GM12801 (cell line): ENCODE measurements around the gene CADM3.

Source experiments
- TF ChIP-seq, protein P1 (sequence below): IDR thresholded peaks from one replicate; pipeline ENCODE4 v1.5.1; 2011; ENCODE audit warnings: control low read depth; ENCODE audit not compliant: insufficient read length; ENCODE audit errors: extremely low read depth

Gene CADM3

DNA sequence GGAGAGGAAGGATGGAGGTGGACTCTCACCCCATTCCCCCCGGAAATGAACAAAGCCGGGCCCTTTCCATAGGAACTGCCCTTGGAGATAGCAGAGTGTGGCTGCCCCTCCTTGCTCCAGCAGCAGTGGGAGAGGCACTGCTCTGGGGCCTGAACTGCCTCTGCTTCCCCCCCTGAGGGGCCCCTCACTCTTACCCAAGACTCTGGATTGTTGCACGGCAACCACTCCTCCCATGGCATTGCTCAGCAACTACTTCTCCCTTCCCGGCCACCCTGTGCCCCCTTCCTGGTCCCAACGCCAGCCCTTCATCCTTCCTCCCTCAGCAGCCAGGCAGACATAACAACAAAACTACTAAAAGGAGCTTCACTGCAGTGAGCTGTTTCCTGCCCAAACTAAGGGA is 30.2 kb downstream of the CADM3 start:
- TF ChIP-seq, protein P1, sequence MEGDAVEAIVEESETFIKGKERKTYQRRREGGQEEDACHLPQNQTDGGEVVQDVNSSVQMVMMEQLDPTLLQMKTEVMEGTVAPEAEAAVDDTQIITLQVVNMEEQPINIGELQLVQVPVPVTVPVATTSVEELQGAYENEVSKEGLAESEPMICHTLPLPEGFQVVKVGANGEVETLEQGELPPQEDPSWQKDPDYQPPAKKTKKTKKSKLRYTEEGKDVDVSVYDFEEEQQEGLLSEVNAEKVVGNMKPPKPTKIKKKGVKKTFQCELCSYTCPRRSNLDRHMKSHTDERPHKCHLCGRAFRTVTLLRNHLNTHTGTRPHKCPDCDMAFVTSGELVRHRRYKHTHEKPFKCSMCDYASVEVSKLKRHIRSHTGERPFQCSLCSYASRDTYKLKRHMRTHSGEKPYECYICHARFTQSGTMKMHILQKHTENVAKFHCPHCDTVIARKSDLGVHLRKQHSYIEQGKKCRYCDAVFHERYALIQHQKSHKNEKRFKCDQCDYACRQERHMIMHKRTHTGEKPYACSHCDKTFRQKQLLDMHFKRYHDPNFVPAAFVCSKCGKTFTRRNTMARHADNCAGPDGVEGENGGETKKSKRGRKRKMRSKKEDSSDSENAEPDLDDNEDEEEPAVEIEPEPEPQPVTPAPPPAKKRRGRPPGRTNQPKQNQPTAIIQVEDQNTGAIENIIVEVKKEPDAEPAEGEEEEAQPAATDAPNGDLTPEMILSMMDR = no peak

GRCh38 chr1:159203610-159204009 is 32.2 kb downstream of the CADM3 start:
- TF ChIP-seq, protein P1 = no peak

- TF ChIP-seq, protein P1 = no peak
Measured at GRCh38 chr1:159204161-159205141, 33.0 kb downstream of the CADM3 start, which contains the start of gene ACKR1. Gene ACKR1, plus strand, starts transcription at chr1:159204875. Its CDS starts 85 bp downstream, at chr1:159204960.

GRCh38 chr1:159205225-159205624 is 33.8 kb downstream of the CADM3 start:
- TF ChIP-seq, protein P1 = no peak

DNA sequence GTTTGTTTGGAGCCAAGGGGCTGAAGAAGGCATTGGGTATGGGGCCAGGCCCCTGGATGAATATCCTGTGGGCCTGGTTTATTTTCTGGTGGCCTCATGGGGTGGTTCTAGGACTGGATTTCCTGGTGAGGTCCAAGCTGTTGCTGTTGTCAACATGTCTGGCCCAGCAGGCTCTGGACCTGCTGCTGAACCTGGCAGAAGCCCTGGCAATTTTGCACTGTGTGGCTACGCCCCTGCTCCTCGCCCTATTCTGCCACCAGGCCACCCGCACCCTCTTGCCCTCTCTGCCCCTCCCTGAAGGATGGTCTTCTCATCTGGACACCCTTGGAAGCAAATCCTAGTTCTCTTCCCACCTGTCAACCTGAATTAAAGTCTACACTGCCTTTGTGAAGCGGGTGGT is 34.7 kb downstream of the CADM3 start:
- TF ChIP-seq, protein P1 = no peak

DNA sequence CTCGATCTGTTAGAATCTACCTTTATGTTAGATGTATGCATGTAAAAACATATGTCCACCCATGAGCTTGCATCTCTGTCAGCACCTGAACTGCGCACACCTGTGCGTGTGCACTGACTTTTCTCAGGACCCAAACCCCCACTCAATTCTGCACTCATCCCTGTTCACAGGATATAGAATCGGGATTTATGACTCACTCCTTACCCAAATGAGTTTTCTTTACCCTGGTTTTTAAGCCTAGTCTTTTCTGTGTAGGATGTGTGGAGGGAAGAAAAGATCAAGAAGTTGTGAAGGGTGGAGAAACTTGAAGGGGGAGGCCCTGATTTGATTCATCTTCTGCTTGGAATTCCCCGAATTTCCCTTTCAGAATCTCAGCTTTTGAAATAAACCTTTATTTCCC is 35.7 kb downstream of the CADM3 start:
- TF ChIP-seq, protein P1 = no peak

- TF ChIP-seq, protein P1 = no peak
Measured at GRCh38 chr1:159207774-159208173, 36.4 kb downstream of the CADM3 start.
